Left lobe of liver (tissue), 2 donors: Measurements from ENCODE around the gene GATA2. TPM values are rescaled to one million over a fixed set of nuclear protein-coding genes. Genes with fewer than 3 reads are reported as not detected.

Source experiments
- ATAC-seq: fragments of 200-7000 bp; cut with Tn5 transposase; one replicate; pipeline ENCODE4 v1.9.1; 2020; ENCODE audit warnings: mild to moderate bottlenecking, moderate library complexity
- DNase-seq: peaks from one replicate; pipeline ENCODE4 v3.0.0-alpha.2; 2020; ENCODE audit warnings: low spot score
- total RNA-seq: library from RNA; stranded (reverse); gene quantifications from one replicate; pipeline ENCODE4 v1.2.1, GENCODE V29; 2021
- donor health status: DM: no; HTN: no; CAD: no; lungs with moderate emphysema.
- donor health status: DM: no; HTN: yes; CAD: no.

Gene GATA2
- total RNA-seq, 1 donor from 2014 or later, result 1.3 TPM

GRCh38 chr3:128478576-128479506 is 14.2 kb downstream of the GATA2 start:
- DNase-seq (no peak), ATAC-seq (no peak)

GRCh38 chr3:128476659-128477058 is 16.3 kb downstream of the GATA2 start:
- ATAC-seq (no peak), DNase-seq (no peak)

DNA sequence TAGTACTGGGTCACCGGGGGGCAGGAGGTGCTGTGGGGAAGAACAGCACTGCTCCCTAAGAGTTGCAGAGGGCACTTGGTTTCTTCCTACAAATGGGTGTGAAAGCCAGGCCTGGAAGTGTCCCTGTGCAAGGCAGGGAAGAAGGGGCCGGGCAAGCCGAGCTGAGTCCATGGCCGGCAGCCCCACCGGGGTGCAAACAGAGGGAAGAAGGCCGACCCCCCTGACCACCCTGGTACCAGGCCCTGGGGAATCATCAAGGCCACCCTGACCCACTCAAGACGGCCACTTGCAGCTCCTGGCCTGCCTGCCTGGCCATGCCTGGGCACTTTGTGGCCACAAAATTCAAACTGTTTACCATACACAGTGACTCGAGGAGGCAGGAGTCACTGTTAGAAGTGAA is 17.6 kb downstream of the GATA2 start:
- DNase-seq (no peak), ATAC-seq (no peak)

- DNase-seq (no peak), ATAC-seq (no peak)
Observed at GRCh38 chr3:128473737-128474136, 19.3 kb downstream of the GATA2 start.

- no peak for ATAC-seq
Observed at GRCh38 chr3:128473180-128473519, 19.9 kb downstream of the GATA2 start.

DNA sequence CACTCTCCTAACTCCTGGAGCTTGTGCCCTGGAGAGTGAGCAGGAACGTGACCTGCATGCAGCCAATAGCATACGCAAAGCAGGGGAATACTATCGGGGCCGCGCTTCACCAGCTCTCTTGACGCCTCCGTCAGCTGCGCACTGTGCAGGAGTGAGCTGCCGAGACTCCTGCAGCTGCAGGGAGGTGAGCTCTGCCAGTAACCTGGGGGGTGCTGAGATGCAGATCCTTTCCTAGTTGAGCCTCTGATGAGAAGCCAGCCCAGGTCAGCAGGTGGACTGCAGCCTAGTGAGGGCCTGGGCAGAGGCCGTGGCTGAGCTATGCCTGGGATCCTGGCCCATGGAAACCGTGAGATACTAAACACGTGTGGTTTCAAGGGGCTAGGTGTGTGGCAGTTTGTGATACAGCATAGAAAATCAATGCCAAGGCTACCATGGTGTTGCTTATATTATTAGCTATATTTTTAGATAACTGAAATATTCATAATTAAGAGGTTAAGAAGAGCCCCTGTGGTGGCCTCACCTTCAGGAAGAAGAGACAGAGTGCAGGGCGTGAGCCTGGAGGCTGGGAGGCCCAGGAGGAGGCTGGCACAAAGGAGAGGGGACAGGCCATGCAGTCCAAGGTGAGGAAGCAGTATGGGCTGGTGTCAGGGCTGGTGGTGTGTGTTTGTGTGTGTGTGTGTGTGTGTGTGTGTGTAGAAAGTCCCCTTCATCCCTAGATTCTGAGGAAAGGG is 20.4 kb downstream of the GATA2 start:
- ATAC-seq, result no peak
- DNase-seq, result no peak

More at GRCh38 chr3:128473180-128473519, 19.9 kb downstream of the GATA2 start:
- DNase-seq, result no peak

DNA sequence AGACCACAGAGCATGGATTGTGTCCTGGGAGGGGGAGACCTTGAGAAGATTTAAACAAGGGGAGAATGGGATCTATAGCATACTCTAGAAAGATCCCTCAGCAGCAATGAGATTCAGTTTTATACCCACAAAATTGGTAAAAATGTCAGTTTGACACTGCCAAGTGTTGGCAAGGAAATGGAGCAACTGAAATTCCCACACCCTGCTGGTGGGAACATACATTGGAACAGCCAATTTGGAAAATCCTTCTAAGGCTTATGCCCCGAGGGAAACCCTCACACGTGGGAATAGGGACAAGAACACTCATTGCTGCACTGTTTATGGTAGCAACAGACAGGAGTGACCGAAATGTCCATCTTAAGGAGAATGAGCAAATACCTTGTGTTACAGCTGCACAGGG is 21.3 kb downstream of the GATA2 start:
- DNase-seq (no peak), ATAC-seq (no peak)

DNA sequence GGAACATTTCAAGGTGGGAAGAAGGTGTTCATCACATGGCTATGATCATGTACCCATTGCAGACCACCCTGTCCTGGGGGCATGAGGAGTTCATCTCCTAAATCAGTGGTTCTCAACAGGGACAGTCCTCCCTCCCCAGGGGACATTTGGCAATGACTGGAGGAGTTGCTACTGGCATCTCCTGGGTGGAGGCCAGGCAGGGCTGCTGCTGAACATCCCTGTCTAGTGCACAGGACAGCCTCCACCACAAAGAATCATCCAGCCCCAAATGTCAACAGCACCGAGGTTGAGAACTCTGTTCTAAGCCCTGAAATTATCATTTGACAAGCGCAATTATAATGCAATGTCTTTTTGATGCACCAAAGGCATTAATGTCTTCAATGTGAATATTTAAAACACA is 21.9 kb downstream of the GATA2 start:
- DNase-seq (no peak), ATAC-seq (no peak)

DNA sequence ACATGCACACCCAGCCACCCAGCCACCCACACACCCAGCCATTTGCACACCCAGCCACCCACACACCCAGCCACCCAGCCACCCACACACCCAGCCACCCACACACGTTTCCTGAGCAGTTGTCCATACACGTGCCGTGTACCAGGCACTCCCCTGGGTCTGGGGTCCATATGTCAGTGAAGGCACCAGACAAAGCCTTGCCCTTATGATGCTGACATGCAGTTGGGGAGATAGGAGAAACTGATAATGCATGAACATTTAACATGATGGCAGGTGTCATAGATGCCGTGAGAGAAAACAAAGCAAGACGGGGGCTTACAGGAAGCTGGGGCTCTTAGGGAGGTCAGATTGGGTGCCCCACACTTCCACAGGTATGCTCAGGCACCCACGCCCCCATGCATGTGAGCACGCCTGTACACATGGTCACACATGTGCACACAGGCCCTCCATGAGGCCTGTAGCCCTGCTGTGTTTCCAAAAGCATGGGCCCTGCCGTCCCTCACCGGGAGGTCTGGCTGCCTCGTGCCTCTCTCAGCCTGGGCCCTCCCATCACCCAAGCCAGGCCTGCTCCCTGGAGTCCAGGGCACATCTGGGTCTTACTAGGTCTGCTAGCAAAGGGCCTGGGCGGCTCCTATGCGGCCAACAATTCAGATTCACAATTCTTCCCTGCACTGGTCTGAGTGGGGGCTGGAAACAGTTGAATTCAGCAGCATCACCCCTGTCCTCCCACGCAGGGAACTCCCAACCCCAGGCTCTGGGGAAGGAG is 22.7 kb downstream of the GATA2 start:
- no peak for ATAC-seq
- DNase-seq, result no peak

GRCh38 chr3:128469556-128469955 is 23.4 kb downstream of the GATA2 start:
- ATAC-seq (no peak), DNase-seq (no peak)

GRCh38 chr3:128468791-128469527 is 24.0 kb downstream of the GATA2 start:
- DNase-seq (no peak), ATAC-seq (no peak)

DNA sequence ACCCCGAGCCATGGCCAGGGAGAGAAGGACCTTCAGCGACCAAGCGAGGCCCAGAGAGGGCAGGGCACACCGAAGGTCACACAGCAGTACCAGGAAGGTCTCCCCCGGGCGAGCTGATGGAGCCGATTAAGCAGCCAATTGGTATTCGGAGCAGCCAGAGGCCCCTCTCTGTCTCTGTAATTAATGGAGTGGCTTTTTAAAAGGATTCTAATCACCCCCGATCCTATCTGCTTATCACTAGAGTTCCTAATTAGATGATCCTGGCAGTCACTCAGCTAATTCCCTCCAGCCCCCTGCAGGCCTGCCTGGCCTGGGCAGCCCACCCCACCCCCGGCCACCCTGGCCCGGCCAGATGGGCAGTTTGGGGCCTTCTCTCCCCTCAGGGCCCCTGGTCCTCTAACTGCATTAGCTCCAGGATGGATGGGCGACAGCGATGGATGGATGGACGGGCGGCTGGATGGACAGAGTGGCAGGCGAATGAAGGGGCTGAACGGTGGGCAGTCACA is 24.7 kb downstream of the GATA2 start:
- ATAC-seq (no peak), DNase-seq (no peak)

- no peak for ATAC-seq
- DNase-seq, result no peak
Observed at GRCh38 chr3:128466840-128467541, 26.0 kb downstream of the GATA2 start, which contains the start of gene DNAJB8. Gene DNAJB8, minus strand, starts transcription at chr3:128466890. Its CDS starts 3,645 bp downstream, at chr3:128463245.

DNA sequence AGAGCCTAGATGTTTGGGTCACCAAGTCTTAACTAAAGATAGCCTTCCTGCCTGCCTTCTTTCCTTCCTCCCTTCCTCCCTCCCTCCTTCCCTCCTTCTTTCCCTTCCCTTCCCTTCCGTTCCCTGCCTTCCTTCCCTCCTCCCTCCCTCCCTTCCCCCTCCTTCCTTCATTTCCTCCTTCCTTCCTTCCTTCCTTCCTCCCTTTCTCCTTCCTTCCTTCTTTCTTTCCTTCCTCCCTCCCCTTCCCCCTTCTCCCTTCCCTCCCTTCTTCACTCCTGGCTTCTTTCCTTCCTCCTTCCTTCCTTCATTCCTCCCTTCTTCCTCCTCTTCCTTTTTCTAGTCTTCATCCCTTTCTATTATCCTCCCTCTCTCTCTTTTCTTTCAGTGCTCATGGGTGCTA is 28.3 kb downstream of the GATA2 start:
- no peak for DNase-seq

GRCh38 chr3:128464188-128464587 is 28.8 kb downstream of the GATA2 start:
- no peak for ATAC-seq
- DNase-seq, result no peak

More for the DNA sequence above, 28.3 kb downstream of the GATA2 start:
- ATAC-seq, result no peak

DNA sequence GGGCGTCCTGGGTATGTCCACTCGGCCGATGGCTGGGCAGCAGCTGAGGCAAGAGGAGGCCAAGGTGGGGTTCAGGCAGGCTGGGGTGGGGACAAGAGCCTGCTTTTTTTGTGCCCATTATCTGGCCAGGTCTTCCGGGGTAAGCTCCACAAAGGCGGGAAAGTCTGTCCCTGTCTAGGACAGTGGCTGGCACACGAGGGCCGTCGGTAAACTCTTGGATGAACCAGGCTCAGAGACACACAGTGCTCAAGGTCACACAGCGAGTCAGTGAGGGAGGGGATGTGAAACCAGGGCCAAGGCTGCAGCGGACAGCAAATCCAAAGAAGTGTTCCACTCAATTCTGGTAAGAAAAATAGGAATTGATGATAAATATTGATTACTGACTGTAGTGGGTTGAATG is 29.2 kb downstream of the GATA2 start:
- DNase-seq, result no peak
- ATAC-seq, result no peak

GRCh38 chr3:128463354-128463753 is 29.6 kb downstream of the GATA2 start:
- DNase-seq, result no peak
- no peak for ATAC-seq

DNA sequence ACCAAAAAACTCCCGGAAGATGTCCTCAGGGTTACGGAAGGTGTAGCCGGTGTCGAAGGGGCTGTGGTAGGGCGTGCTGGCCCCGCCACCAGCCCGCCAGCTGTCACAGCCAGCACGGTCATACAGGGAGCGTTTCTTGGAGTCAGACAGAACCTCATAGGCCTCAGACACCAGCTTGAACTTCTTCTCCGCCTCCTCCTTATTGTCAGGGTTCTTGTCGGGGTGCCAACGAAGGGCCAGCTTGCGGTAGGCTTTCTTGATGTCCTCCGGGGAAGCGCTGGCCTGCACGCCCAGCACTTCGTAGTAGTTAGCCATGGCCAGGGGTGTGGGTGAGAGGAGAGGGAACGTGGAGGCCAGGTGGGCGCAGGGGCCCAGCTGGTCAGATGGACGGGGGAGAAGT is 30.1 kb downstream of the GATA2 start:
- DNase-seq, result no peak
- ATAC-seq, result no peak

GRCh38 chr3:128462341-128462910 is 30.6 kb downstream of the GATA2 start:
- DNase-seq (no peak), ATAC-seq (no peak)
